Activated naive CD8-positive, alpha-beta T cell treated with anti-CD3 and anti-CD28 coated beads, Interleukin-2, amount 10 ng/mL, durations not matched to agents 7 days and 5 days (primary cell): ENCODE results near the gene TEC. TPM values are rescaled to one million over a fixed set of nuclear protein-coding genes. Genes with fewer than 3 reads are reported as not detected.
"Not testable (repeated sequence)": the region's sequence is repeated elsewhere in the genome, so short reads cannot be mapped to it uniquely, and the experiment has no call there.

Experiments used
- ATAC-seq: fragments of 150-1000 bp; cut with Tn5 transposase; one replicate; pipeline ENCODE4 v1.10.0; 2021; ENCODE audit warnings: low read depth, moderate library complexity
- POLR2A ChIA-PET: fragments of 350-600 bp; sonication (Branson Sonifier 250); formaldehyde crosslinking; loops from one replicate; lab custom pipeline; 2021; ENCODE audit warnings: antibody characterized with exemption; lab: Charles Lee
- DNase-seq: peaks from one replicate; pipeline ENCODE4 v3.0.0; 2021
- H3K27ac Mint-ChIP-seq: one replicate; pipeline ENCODE4 v1.8.0; 2022; ENCODE audit warnings: mild to moderate bottlenecking, mixed read lengths
- H3K27me3 Mint-ChIP-seq: one replicate; pipeline ENCODE4 v1.8.0; 2022; ENCODE audit warnings: mild to moderate bottlenecking, moderate library complexity, mixed read lengths
- H3K36me3 Mint-ChIP-seq: one replicate; pipeline ENCODE4 v1.8.0; 2021; ENCODE audit warnings: mild to moderate bottlenecking, mixed read lengths
- H3K4me1 Mint-ChIP-seq: one replicate; pipeline ENCODE4 v1.8.0; 2021; ENCODE audit warnings: mixed read lengths
- H3K4me3 Mint-ChIP-seq: one replicate; pipeline ENCODE4 v1.8.0; 2022; ENCODE audit warnings: mild to moderate bottlenecking, moderate library complexity, mixed read lengths
- H3K9me3 Mint-ChIP-seq: one replicate; pipeline ENCODE4 v1.8.0; 2021; ENCODE audit warnings: mixed read lengths
- total RNA-seq, 2 experiments: library from RNA; stranded (reverse); gene quantifications; one replicate each; pipeline ENCODE4 v1.2.3, GENCODE V29; 2021

The TEC gene
- total RNA-seq, 2 experiments from 2014 or later: 4.2 TPM

- H3K27ac Mint-ChIP-seq: no peak overlapping the region
- no peaks in the 10 kb centered on the region for H3K9me3 Mint-ChIP-seq
- ATAC-seq (no peak), DNase-seq (no peak)
- H3K36me3 Mint-ChIP-seq: peaks cover 2% of the 10 kb centered on the region
- no peaks in the 10 kb centered on the region for H3K27me3 Mint-ChIP-seq
- H3K4me3 Mint-ChIP-seq: no peak overlapping the region
- H3K4me1 Mint-ChIP-seq: peaks cover 9% of the 10 kb centered on the region
- POLR2A ChIA-PET: no interaction called here
Observed at GRCh38 chr4:48194971-48195370, 74.7 kb downstream of the TEC start.

- no peaks in the 10 kb centered on the region for H3K9me3 Mint-ChIP-seq
- no peaks in the 10 kb centered on the region for H3K27me3 Mint-ChIP-seq
- POLR2A ChIA-PET: no interaction called here
- no peak overlapping the region for H3K4me3 Mint-ChIP-seq
- no peak overlapping the region for H3K27ac Mint-ChIP-seq
- ATAC-seq (no peak), DNase-seq (no peak)
- peaks cover under 1% of the 10 kb centered on the region for H3K36me3 Mint-ChIP-seq
- H3K4me1 Mint-ChIP-seq: peaks cover 7% of the 10 kb centered on the region
Observed at GRCh38 chr4:48193921-48194468, 75.6 kb downstream of the TEC start.

GRCh38 chr4:48193096-48193836, 76.4 kb downstream of the TEC start:
- H3K27ac Mint-ChIP-seq: no peak overlapping the region
- no peaks in the 10 kb centered on the region for H3K36me3 Mint-ChIP-seq
- POLR2A ChIA-PET: no interaction called here
- H3K9me3 Mint-ChIP-seq: no peaks in the 10 kb centered on the region
- ATAC-seq (no peak), DNase-seq (no peak)
- H3K4me1 Mint-ChIP-seq: peaks cover 7% of the 10 kb centered on the region
- no peak overlapping the region for H3K4me3 Mint-ChIP-seq
- H3K27me3 Mint-ChIP-seq: no peaks in the 10 kb centered on the region

GRCh38 chr4:48191758-48192157, 77.9 kb downstream of the TEC start:
- no peak overlapping the region for H3K4me3 Mint-ChIP-seq
- no peaks in the 10 kb centered on the region for H3K27me3 Mint-ChIP-seq
- H3K27ac Mint-ChIP-seq: no peak overlapping the region
- DNase-seq (no peak), ATAC-seq (no peak)
- H3K9me3 Mint-ChIP-seq: no peaks in the 10 kb centered on the region
- no peaks in the 10 kb centered on the region for H3K36me3 Mint-ChIP-seq
- POLR2A ChIA-PET: no interaction called here
- peaks cover 7% of the 10 kb centered on the region for H3K4me1 Mint-ChIP-seq

- POLR2A ChIA-PET: no interaction called here
- H3K27ac Mint-ChIP-seq: no peak overlapping the region
- DNase-seq: no peak
- H3K4me3 Mint-ChIP-seq: no peak overlapping the region
- H3K27me3 Mint-ChIP-seq: no peaks in the 10 kb centered on the region
- peaks cover 7% of the 10 kb centered on the region for H3K4me1 Mint-ChIP-seq
- no peaks in the 10 kb centered on the region for H3K36me3 Mint-ChIP-seq
- no peak for ATAC-seq
- H3K9me3 Mint-ChIP-seq: no peaks in the 10 kb centered on the region
Observed at GRCh38 chr4:48190839-48191238, 78.8 kb downstream of the TEC start.

GRCh38 chr4:48189731-48190130, 79.9 kb downstream of the TEC start:
- Mint-ChIP-seq H3K27ac (no peak overlapping the region), H3K36me3 (no peaks in the 10 kb centered on the region), H3K27me3 (no peaks in the 10 kb centered on the region), H3K4me3 (no peak overlapping the region), H3K9me3 (no peaks in the 10 kb centered on the region), H3K4me1 (peaks cover 3% of the 10 kb centered on the region)
- no peak for DNase-seq
- POLR2A ChIA-PET: no interaction called here
- no peak for ATAC-seq

- Mint-ChIP-seq H3K36me3 (no peaks in the 10 kb centered on the region), H3K27ac (no peak overlapping the region), H3K9me3 (no peaks in the 10 kb centered on the region), H3K4me1 (no peaks in the 10 kb centered on the region), H3K4me3 (no peak overlapping the region), H3K27me3 (no peaks in the 10 kb centered on the region)
- no peak for DNase-seq
- ATAC-seq: no peak
- POLR2A ChIA-PET: no interaction called here
Observed at GRCh38 chr4:48188390-48188789, 81.2 kb downstream of the TEC start.

GRCh38 chr4:48187813-48188212, 81.8 kb downstream of the TEC start:
- no peaks in the 10 kb centered on the region for H3K36me3 Mint-ChIP-seq
- no peaks in the 10 kb centered on the region for H3K27me3 Mint-ChIP-seq
- ATAC-seq (no peak), DNase-seq (no peak)
- H3K27ac Mint-ChIP-seq: no peak overlapping the region
- no peaks in the 10 kb centered on the region for H3K4me1 Mint-ChIP-seq
- no peaks in the 10 kb centered on the region for H3K9me3 Mint-ChIP-seq
- H3K4me3 Mint-ChIP-seq: no peak overlapping the region
- POLR2A ChIA-PET: no interaction called here

GRCh38 chr4:48187066-48187465, 82.6 kb downstream of the TEC start:
- H3K9me3 Mint-ChIP-seq, H3K4me1 Mint-ChIP-seq, POLR2A ChIA-PET, H3K36me3 Mint-ChIP-seq, H3K4me3 Mint-ChIP-seq, DNase-seq, H3K27me3 Mint-ChIP-seq, H3K27ac Mint-ChIP-seq, ATAC-seq: not testable (repeated sequence)

- DNase-seq, H3K9me3 Mint-ChIP-seq, POLR2A ChIA-PET, H3K36me3 Mint-ChIP-seq, H3K4me1 Mint-ChIP-seq, H3K27me3 Mint-ChIP-seq, H3K27ac Mint-ChIP-seq, H3K4me3 Mint-ChIP-seq, ATAC-seq: not testable (repeated sequence)
Observed at GRCh38 chr4:48186394-48186793, 83.2 kb downstream of the TEC start.

- no peak for ATAC-seq
- H3K27ac Mint-ChIP-seq: no peak overlapping the region
Observed at GRCh38 chr4:48184882-48185281, 84.8 kb downstream of the TEC start.

GRCh38 chr4:48180234-48180633, 89.4 kb downstream of the TEC start:
- H3K27ac Mint-ChIP-seq: no peak overlapping the region
- no peak overlapping the region for H3K4me3 Mint-ChIP-seq
- no peak for ATAC-seq
- H3K27me3 Mint-ChIP-seq: no peaks in the 10 kb centered on the region
- H3K9me3 Mint-ChIP-seq: peaks cover 3% of the 10 kb centered on the region
- no peak for DNase-seq
- POLR2A ChIA-PET: no interaction called here
- peaks cover 10% of the 10 kb centered on the region for H3K4me1 Mint-ChIP-seq
- peaks cover 3% of the 10 kb centered on the region for H3K36me3 Mint-ChIP-seq

More at GRCh38 chr4:48184882-48185281, 84.8 kb downstream of the TEC start:
- Mint-ChIP-seq H3K4me1 (peaks cover 2% of the 10 kb centered on the region), H3K4me3 (no peak overlapping the region), H3K36me3 (no peaks in the 10 kb centered on the region), H3K27me3 (no peaks in the 10 kb centered on the region), H3K9me3 (no peaks in the 10 kb centered on the region)
- DNase-seq: no peak
- POLR2A ChIA-PET: no interaction called here

GRCh38 chr4:48178931-48179330, 90.7 kb downstream of the TEC start:
- POLR2A ChIA-PET: no interaction called here
- DNase-seq (no peak), ATAC-seq (no peak)
- H3K36me3 Mint-ChIP-seq: peaks cover 3% of the 10 kb centered on the region
- H3K27me3 Mint-ChIP-seq: no peaks in the 10 kb centered on the region
- H3K9me3 Mint-ChIP-seq: peaks cover 3% of the 10 kb centered on the region
- H3K4me1 Mint-ChIP-seq: peaks cover 13% of the 10 kb centered on the region
- H3K27ac Mint-ChIP-seq: no peak overlapping the region
- H3K4me3 Mint-ChIP-seq: no peak overlapping the region

GRCh38 chr4:48175806-48176205, 93.8 kb downstream of the TEC start:
- Mint-ChIP-seq H3K4me3 (no peak overlapping the region), H3K4me1 (peaks cover 20% of the 10 kb centered on the region), H3K9me3 (peaks cover 3% of the 10 kb centered on the region), H3K27ac (no peak overlapping the region), H3K36me3 (peaks cover 3% of the 10 kb centered on the region), H3K27me3 (no peaks in the 10 kb centered on the region)
- POLR2A ChIA-PET: no interaction called here
- ATAC-seq (no peak), DNase-seq (no peak)
